Measurements from ENCODE around the gene VPS13D. TPM values are rescaled to one million over a fixed set of nuclear protein-coding genes. Genes with fewer than 3 reads are reported as not detected.
A peak's percentile ranks its signal among the peaks of the same experiment; 100 is the strongest.

Gene VPS13D
- total and polyA plus RNA-seq, 2 of the 4 experiments (the other 2 are of a cell fraction) = 9.0 to 16.3 TPM

- peaks cover 4% of the 10 kb centered on the region for H3K9me3 ChIP-seq (ENCODE audit: control insufficient read depth, insufficient read depth, low read length)
- no peak overlapping the region for H3K18ac ChIP-seq (ENCODE audit: low read depth, low read length)
- no peak overlapping the region for H3K27ac ChIP-seq (ENCODE audit: insufficient read depth, low read length)
- intact Hi-C loops (cut with micrococcal nuclease) (no loop called here), in situ Hi-C loops (cut with MboI; ENCODE audit: low sequenced_read_pairs) (loop anchor here (5.0 kb wide), 2 partner anchors 307 to 352 kb away; partner anchors contain the start of gene DHRS3), dilution Hi-C loops (cut with HindIII; ENCODE audit: low sequenced_read_pairs, unreplicated experiment) (no loop called here)
- no peak overlapping the region for H3K23ac ChIP-seq (ENCODE audit: low read depth, low read length)
- no peak overlapping the region for H2BK5ac ChIP-seq (ENCODE audit: low read depth, low read length, poor library complexity, severe bottlenecking)
- H2BK15ac ChIP-seq (ENCODE audit: low read depth, low read length) = no peak overlapping the region
- no peak overlapping the region for H2AFZ ChIP-seq (replicated peaks; ENCODE audit: low read length, poor library complexity)
- peaks cover 44% of the 10 kb centered on the region for H3K36me3 ChIP-seq (ENCODE audit: control insufficient read depth, insufficient read depth, low read length)
- no peaks in the 10 kb centered on the region; the same call in 1 of the 2 replicates for H3K9me1 ChIP-seq (ENCODE audit: insufficient read depth, low read length)
- ChIA-PET POLR2A (ENCODE audit: unreplicated experiment) (no interaction called here), CTCF (no interaction called here)
- WGBS, 2 experiments (ENCODE audit: extremely low coverage in 2 of 2, insufficient read length in 1 of 2) = no CpG with 5 or more reads among the region's 6 CpGs
- no peak overlapping the region for H3K4me3 ChIP-seq (ENCODE audit: insufficient read depth, low read depth, low read length)
- H2BK20ac ChIP-seq (ENCODE audit: low read depth, low read length) = no peak overlapping the region
- no peaks in the 10 kb centered on the region for H3K79me1 ChIP-seq (ENCODE audit: low read depth in 1 of 2, low read length in 2 of 2)
- H3K4me1 ChIP-seq (ENCODE audit: control insufficient read depth, insufficient read depth, low read length) = no peaks in the 10 kb centered on the region; the same call in 1 of the 2 replicates
- H3K56ac ChIP-seq (ENCODE audit: extremely low read depth, insufficient read depth, low read length) = no peak overlapping the region
- H3K4me2 ChIP-seq (ENCODE audit: low read depth, low read length) = no peak overlapping the region; the same call in 1 of the 2 replicates
- H4K20me1 ChIP-seq (ENCODE audit: insufficient read depth, low read length) = peaks cover 14% of the 10 kb centered on the region; the same call in 1 of the 2 replicates
- H2BK120ac ChIP-seq (ENCODE audit: low read depth, low read length) = no peak overlapping the region
- no peak overlapping the region for H3K14ac ChIP-seq (replicated peaks; ENCODE audit: low read depth, low read length)
- TF ChIP-seq CEBPB (IDR thresholded peaks at IDR 0.05; ENCODE audit: low read depth, low read length) (peak; percentile 50), SMC3 (IDR thresholded peaks at IDR 0.05; ENCODE audit: low read depth, low read length) (no peak)
- no peak overlapping the region for H4K5ac ChIP-seq (ENCODE audit: low read depth, low read length)
- BruUV-seq (replicated peaks) = no TSS peak
- H2AK5ac ChIP-seq (ENCODE audit: low read depth, low read length) = no peak overlapping the region
- DNase-seq (no peak), ATAC-seq (ENCODE audit: low read depth) (peak; percentile 49; the same call in 1 of the 2 replicates)
- no peak overlapping the region for H3K4ac ChIP-seq (ENCODE audit: low read depth, low read length)
- H3K9ac ChIP-seq (ENCODE audit: low read depth, low read length) = no peak overlapping the region
- H4K91ac ChIP-seq (ENCODE audit: insufficient read depth, low read depth, low read length) = no peak overlapping the region
- H3K27me3 ChIP-seq (ENCODE audit: control insufficient read depth, insufficient read depth, low read length) = no peaks in the 10 kb centered on the region
- H4K8ac ChIP-seq (ENCODE audit: low read depth in 2 of 2, low read length in 2 of 2) = no peak overlapping the region
- no peak overlapping the region for H2AK9ac ChIP-seq (replicated peaks; ENCODE audit: low read depth, low read length, poor library complexity)
Observed at GRCh38 chr1:12309783-12310742, 80.2 kb downstream of the VPS13D start.
